Measurements from ENCODE around the gene LRRC8A. TPM values are rescaled to one million over a fixed set of nuclear protein-coding genes. Genes with fewer than 3 reads are reported as not detected.
A peak's percentile ranks its signal among the peaks of the same experiment; 100 is the strongest.

LRRC8A gene
- polyA plus RNA-seq, 1 of the 3 experiments (the other 2 are of a cell fraction) = 30.4 TPM

- CTCF ChIA-PET = interaction anchor here (1.2 to 2.8 kb wide), 4 partner anchors 10 to 205 kb away, joined by 3 to 18 read pairs (median 6); no protein-coding TSS in a partner anchor
- H3K27ac ChIP-seq (ENCODE audit: low read depth in 2 of 2, low read length in 1 of 2) = no peak overlapping the region
- DNase-seq = no peak
- H3K9me2 ChIP-seq = no peaks in the 10 kb centered on the region
- H4K20me1 ChIP-seq (ENCODE audit: insufficient read depth) = no peaks in the 10 kb centered on the region
- H3K4me2 ChIP-seq = no peak overlapping the region
- H2AFZ ChIP-seq (ENCODE audit: low read depth) = no peak overlapping the region
- H3K27me3 ChIP-seq (ENCODE audit: insufficient read depth) = no peaks in the 10 kb centered on the region
- WGBS (ENCODE audit: low lambda C conversion rate) = 90% methylated on average over 9 of the region's 9 CpGs
- no peaks in the 10 kb centered on the region for H3K79me2 ChIP-seq (ENCODE audit: insufficient read depth)
- no peak overlapping the region for H3K9ac ChIP-seq
- no peaks in the 10 kb centered on the region for H3F3A ChIP-seq (replicated peaks; ENCODE audit: insufficient read depth)
- H3K9me3 ChIP-seq = no peaks in the 10 kb centered on the region
- H3K36me3 ChIP-seq (replicated peaks in 1 of 2; ENCODE audit: control insufficient read depth in 1 of 2, insufficient read depth in 2 of 2, low read length in 1 of 2) = no peaks in the 10 kb centered on the region
- H3K4me3 ChIP-seq (ENCODE audit: low read depth in 2 of 2, low read length in 1 of 2) = no peak overlapping the region
- TF ChIP-seq RAD21 (IDR thresholded peaks at IDR 0.05; ENCODE audit: low read length) (no peak), EP300 (IDR thresholded peaks at IDR 0.05; ENCODE audit: borderline replicate concordance in 1 of 2, low read depth in 1 of 2, low read length in 1 of 2) (no peak), RXRA (IDR thresholded peaks at IDR 0.05; ENCODE audit: borderline replicate concordance, low read depth) (no peak), GATA2 (CRISPR knock-in tag; IDR thresholded peaks at IDR 0.05) (no peak), CHD2 (IDR thresholded peaks at IDR 0.05; ENCODE audit: low read length, partially characterized antibody) (no peak)
- TF ChIP-seq, protein P1, sequence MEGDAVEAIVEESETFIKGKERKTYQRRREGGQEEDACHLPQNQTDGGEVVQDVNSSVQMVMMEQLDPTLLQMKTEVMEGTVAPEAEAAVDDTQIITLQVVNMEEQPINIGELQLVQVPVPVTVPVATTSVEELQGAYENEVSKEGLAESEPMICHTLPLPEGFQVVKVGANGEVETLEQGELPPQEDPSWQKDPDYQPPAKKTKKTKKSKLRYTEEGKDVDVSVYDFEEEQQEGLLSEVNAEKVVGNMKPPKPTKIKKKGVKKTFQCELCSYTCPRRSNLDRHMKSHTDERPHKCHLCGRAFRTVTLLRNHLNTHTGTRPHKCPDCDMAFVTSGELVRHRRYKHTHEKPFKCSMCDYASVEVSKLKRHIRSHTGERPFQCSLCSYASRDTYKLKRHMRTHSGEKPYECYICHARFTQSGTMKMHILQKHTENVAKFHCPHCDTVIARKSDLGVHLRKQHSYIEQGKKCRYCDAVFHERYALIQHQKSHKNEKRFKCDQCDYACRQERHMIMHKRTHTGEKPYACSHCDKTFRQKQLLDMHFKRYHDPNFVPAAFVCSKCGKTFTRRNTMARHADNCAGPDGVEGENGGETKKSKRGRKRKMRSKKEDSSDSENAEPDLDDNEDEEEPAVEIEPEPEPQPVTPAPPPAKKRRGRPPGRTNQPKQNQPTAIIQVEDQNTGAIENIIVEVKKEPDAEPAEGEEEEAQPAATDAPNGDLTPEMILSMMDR (IDR thresholded peaks at IDR 0.05) = no peak
- POLR2A ChIA-PET = interaction anchor here (1.6 kb wide), 1 partner anchor 11 kb away, joined by 3 read pairs; no protein-coding TSS in a partner anchor
- H3K4me1 ChIP-seq (ENCODE audit: control insufficient read depth in 1 of 2, insufficient read depth in 2 of 2, low read depth in 1 of 2, low read length in 1 of 2) = peaks cover 6 to 15% of the 10 kb centered on the region in 2 experiments; a peak in 2 of 4 replicates
These were observed 55.6 kb downstream of the LRRC8A start for GRCh38 chr9:128937310-128938165.

DNA sequence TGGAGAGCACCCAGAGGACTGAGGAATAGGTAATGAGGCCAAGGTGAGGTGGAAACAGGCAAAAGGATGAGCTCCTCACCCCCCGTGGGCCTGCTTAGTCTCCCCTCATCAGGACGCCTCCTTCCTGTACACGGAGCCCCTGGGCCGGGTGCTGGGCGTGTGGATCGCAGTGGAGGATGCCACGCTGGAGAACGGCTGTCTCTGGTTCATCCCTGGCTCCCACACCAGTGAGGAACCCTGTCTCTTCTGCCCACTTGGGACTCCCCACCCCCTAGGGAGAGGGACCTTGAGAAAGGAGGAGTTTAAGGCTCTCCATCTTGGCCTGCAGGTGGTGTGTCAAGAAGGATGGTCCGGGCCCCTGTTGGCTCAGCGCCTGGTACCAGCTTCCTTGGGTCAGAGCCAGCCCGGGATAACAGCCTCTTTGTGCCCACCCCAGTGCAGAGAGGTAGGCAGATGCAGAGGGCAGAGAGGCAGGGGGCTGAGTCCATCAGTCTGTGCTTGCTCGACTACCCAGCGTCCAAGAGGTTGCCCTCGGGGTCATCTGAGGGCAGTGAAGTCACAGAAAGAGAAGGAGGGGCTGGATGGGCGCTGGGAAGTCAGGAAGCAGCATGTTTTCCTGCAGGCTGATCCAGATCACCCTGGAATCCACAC lies 58.5 kb downstream of the LRRC8A start:
- ChIA-PET CTCF (no interaction called here), POLR2A (no interaction called here)
- Histone ChIP-seq H3K9me3 (no peaks in the 10 kb centered on the region), H2AFZ (ENCODE audit: low read depth) (0 out of 2 replicates have a peak overlapping the region, but pooled peaks have one; percentile 8), H3K4me1 (ENCODE audit: control insufficient read depth in 1 of 2, insufficient read depth in 2 of 2, low read depth in 1 of 2, low read length in 1 of 2) (peaks cover 6 to 15% of the 10 kb centered on the region in 2 experiments; a peak in 2 of 4 replicates), H3F3A (replicated peaks; ENCODE audit: insufficient read depth) (no peaks in the 10 kb centered on the region), H3K9me2 (no peaks in the 10 kb centered on the region), H3K27me3 (ENCODE audit: insufficient read depth) (no peaks in the 10 kb centered on the region), H3K79me2 (ENCODE audit: insufficient read depth) (peaks cover 3% of the 10 kb centered on the region), H3K9ac (no peak overlapping the region), H3K36me3 (replicated peaks in 1 of 2; ENCODE audit: control insufficient read depth in 1 of 2, insufficient read depth in 2 of 2, low read length in 1 of 2) (peaks cover 0 to 7% of the 10 kb centered on the region in 2 experiments), H3K27ac (ENCODE audit: low read depth in 2 of 2, low read length in 1 of 2) (no peak overlapping the region; a peak in 1 of 4 replicates), H3K4me3 (ENCODE audit: low read depth in 2 of 2, low read length in 1 of 2) (no peak overlapping the region), H3K4me2 (no peak overlapping the region; the same call in 1 of the 2 replicates), H4K20me1 (ENCODE audit: insufficient read depth) (no peaks in the 10 kb centered on the region)
- DNase-seq = peak; percentile 66
- WGBS (ENCODE audit: low lambda C conversion rate) = 62% methylated on average over 9 of the region's 15 CpGs
- TF ChIP-seq FOXJ3 (CRISPR knock-in tag; IDR thresholded peaks at IDR 0.05) (no peak), RXRA (IDR thresholded peaks at IDR 0.05; ENCODE audit: borderline replicate concordance, low read depth) (peak; percentile 40; the same call in 1 of the 2 replicates)
